Measurements from ENCODE around the gene UBE2I. TPM values are rescaled to one million over a fixed set of nuclear protein-coding genes. Genes with fewer than 3 reads are reported as not detected.

UBE2I gene
- total and polyA plus RNA-seq, 2 of the 4 experiments (the other 2 are of a cell fraction), result 30.8 to 140 TPM

GRCh38 chr16:1264345-1265089 lies 44.9 kb upstream of the UBE2I start:
- Histone ChIP-seq H4K8ac (ENCODE audit: low read depth in 2 of 2, low read length in 2 of 2) (no peak overlapping the region), H4K20me1 (ENCODE audit: insufficient read depth, low read length) (no peaks in the 10 kb centered on the region; the same call in 1 of the 2 replicates), H2AK9ac (replicated peaks; ENCODE audit: low read depth, low read length, poor library complexity) (no peak overlapping the region), H3K4ac (ENCODE audit: low read depth, low read length) (no peak overlapping the region), H2AFZ (replicated peaks; ENCODE audit: low read length, poor library complexity) (no peak overlapping the region), H3K18ac (ENCODE audit: low read depth, low read length) (no peak overlapping the region), H3K23ac (ENCODE audit: low read depth, low read length) (no peak overlapping the region), H3K9me1 (ENCODE audit: insufficient read depth, low read length) (peaks cover 4% of the 10 kb centered on the region; the same call in 1 of the 2 replicates), H2BK120ac (ENCODE audit: low read depth, low read length) (no peak overlapping the region), H4K5ac (ENCODE audit: low read depth, low read length) (no peak overlapping the region), H4K91ac (ENCODE audit: insufficient read depth, low read depth, low read length) (no peak overlapping the region), H3K27me3 (ENCODE audit: control insufficient read depth, insufficient read depth, low read length) (peaks cover 38% of the 10 kb centered on the region), H3K14ac (replicated peaks; ENCODE audit: low read depth, low read length) (no peak overlapping the region), H3K36me3 (ENCODE audit: control insufficient read depth, insufficient read depth, low read length) (no peaks in the 10 kb centered on the region), H3K4me3 (ENCODE audit: insufficient read depth, low read depth, low read length) (no peak overlapping the region), H2AK5ac (ENCODE audit: low read depth, low read length) (no peak overlapping the region), H2BK20ac (ENCODE audit: low read depth, low read length) (no peak overlapping the region), H3K56ac (ENCODE audit: extremely low read depth, insufficient read depth, low read length) (no peak overlapping the region), H2BK15ac (ENCODE audit: low read depth, low read length) (no peak overlapping the region), H3K4me2 (ENCODE audit: low read depth, low read length) (no peak overlapping the region), H3K9me3 (ENCODE audit: control insufficient read depth, insufficient read depth, low read length) (no peaks in the 10 kb centered on the region), H2BK5ac (ENCODE audit: low read depth, low read length, poor library complexity, severe bottlenecking) (no peak overlapping the region), H3K9ac (ENCODE audit: low read depth, low read length) (no peak overlapping the region), H3K27ac (ENCODE audit: insufficient read depth, low read length) (no peak overlapping the region), H3K4me1 (ENCODE audit: control insufficient read depth, insufficient read depth, low read length) (no peaks in the 10 kb centered on the region), H3K79me1 (ENCODE audit: low read depth in 1 of 2, low read length in 2 of 2) (no peaks in the 10 kb centered on the region)
- TF ChIP-seq RCOR1 (IDR thresholded peaks at IDR 0.05; ENCODE audit: insufficient replicate concordance, low read length), result no peak
- TF ChIP-seq MAZ (IDR thresholded peaks at IDR 0.05; ENCODE audit: borderline replicate concordance, low read depth, low read length), result no peak
- no peak for TF ChIP-seq RFX5 (IDR thresholded peaks at IDR 0.05; ENCODE audit: low read depth, low read length)
- no peak for TF ChIP-seq CTCF (conservative IDR thresholded peaks at IDR 0.05; ENCODE audit: low read depth, low read length)
- no peak for TF ChIP-seq MXI1 (IDR thresholded peaks at IDR 0.05; ENCODE audit: borderline replicate concordance, low read depth, low read length)
- TF ChIP-seq NFE2L2 (IDR thresholded peaks at IDR 0.05; ENCODE audit: low read depth, low read length), result no peak
- no peak for TF ChIP-seq FOS (IDR thresholded peaks at IDR 0.05; ENCODE audit: low read depth, low read length)
- no peak for TF ChIP-seq CHD1 (IDR thresholded peaks at IDR 0.05; ENCODE audit: low read depth, low read length)
- no peak for TF ChIP-seq MAFK (IDR thresholded peaks at IDR 0.05; ENCODE audit: low read depth, low read length)
- ChIA-PET POLR2A (ENCODE audit: unreplicated experiment) (no interaction called here), CTCF (no interaction called here)
- dilution Hi-C loops (cut with HindIII; ENCODE audit: low sequenced_read_pairs, unreplicated experiment) (no loop called here), in situ Hi-C loops (cut with MboI; ENCODE audit: low sequenced_read_pairs) (no loop called here), intact Hi-C loops (cut with micrococcal nuclease) (no loop called here)
- DNase-seq, result no peak
- no TSS peak for BruUV-seq (replicated peaks)
- ATAC-seq (ENCODE audit: low read depth), result no peak
- 91% methylated on average over 13 of the region's 16 CpGs; no CpG with 5 or more reads in 1 of the 2 experiments for WGBS, 2 experiments (ENCODE audit: extremely low coverage in 2 of 2, insufficient read length in 1 of 2)
